Lower leg skin (tissue), 3 donors: ENCODE data around the gene VCAM1.

Experiments used
- CTCF ChIP-seq, 3 donors: fragments of 450-650 bp; IDR thresholded peaks; one replicate each; pipeline ENCODE4 v1.5.1; 2016; ENCODE audit warnings: antibody characterized with exemption in 3 of 3, mild to moderate bottlenecking in 3 of 3, moderate library complexity in 2 of 3
- POLR2A ChIP-seq, 2 donors: fragments of 450-650 bp; IDR thresholded peaks; one replicate each; pipeline ENCODE4 v1.6.1; 2016 to 2017; ENCODE audit warnings: antibody characterized with exemption in 2 of 2, mild to moderate bottlenecking in 1 of 2, moderate library complexity in 1 of 2

DNA sequence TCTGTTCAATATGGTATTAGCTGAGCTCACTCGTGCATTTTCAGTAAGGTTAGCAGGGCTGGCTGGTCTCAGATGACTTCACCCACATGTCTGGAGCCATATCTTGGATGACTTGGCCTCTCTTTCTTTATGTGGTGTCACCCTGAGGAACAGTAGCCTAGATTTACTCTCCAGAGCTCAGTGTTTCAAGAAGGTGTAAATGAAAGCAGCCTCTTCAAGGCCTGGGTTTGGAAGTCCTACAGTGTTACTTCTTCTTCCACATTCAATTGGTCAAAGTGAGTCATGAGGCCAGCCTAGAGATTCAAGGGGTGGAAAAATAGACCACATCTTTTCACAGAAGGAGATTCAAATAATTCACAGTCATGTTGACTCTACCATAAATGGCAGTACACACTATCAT is 12.2 kb downstream of the VCAM1 start:
- TF ChIP-seq CTCF (IDR thresholded peaks at IDR 0.05): no peak
- TF ChIP-seq POLR2A (IDR thresholded peaks at IDR 0.05): no peak
